HepG2 (cell line): ENCODE data around the gene MED15. TPM values are rescaled to one million over a fixed set of nuclear protein-coding genes. Genes with fewer than 3 reads are reported as not detected.

Experiments
- ATF1 ChIP-seq: IDR thresholded peaks from 2 replicates; pipeline ENCODE4 v1.6.1; 2016; ENCODE audit warnings: mild to moderate bottlenecking, control low read depth
- GABPB1 ChIP-seq: IDR thresholded peaks from 2 replicates; pipeline ENCODE4 v1.6.1; 2016; ENCODE audit warnings: mild to moderate bottlenecking, missing genetic modification reagents, moderate library complexity, missing compliant biosample characterization
- JUNB ChIP-seq: sonication (generic); formaldehyde crosslinking; IDR thresholded peaks from 2 replicates; pipeline ENCODE4 v1.8.0; 2022; ENCODE audit warnings: missing genetic modification reagents, mild to moderate bottlenecking, borderline replicate concordance
- KDM2A ChIP-seq: sonication (generic); formaldehyde crosslinking; IDR thresholded peaks from 2 replicates; pipeline ENCODE4 v1.4.0; 2020; ENCODE audit warnings: low read depth, missing genetic modification reagents, borderline replicate concordance
- KDM4B ChIP-seq: sonication (generic); formaldehyde crosslinking; IDR thresholded peaks from 2 replicates; pipeline ENCODE4 v1.4.0; 2020; ENCODE audit warnings: missing genetic modification reagents
- KLF11 ChIP-seq: IDR thresholded peaks from 2 replicates; pipeline ENCODE4 v1.6.1; 2016; ENCODE audit warnings: missing compliant biosample characterization
- MTF2 ChIP-seq: sonication (generic); formaldehyde crosslinking; IDR thresholded peaks from 2 replicates; pipeline ENCODE4 v1.5.0; 2020; ENCODE audit warnings: missing genetic modification reagents, borderline replicate concordance
- NFYB ChIP-seq: sonication (generic); formaldehyde crosslinking; IDR thresholded peaks from 2 replicates; pipeline ENCODE4 v1.4.0; 2020; ENCODE audit warnings: missing genetic modification reagents
- PTBP1 ChIP-seq: fragments of 200-400 bp; formaldehyde crosslinking; IDR thresholded peaks from 2 replicates; pipeline ENCODE4 v1.6.1; 2018; ENCODE audit warnings: low read length, low read depth; ENCODE audit not compliant: poor library complexity, severe bottlenecking
- SAFB2 ChIP-seq: sonication (generic); formaldehyde crosslinking; IDR thresholded peaks from 2 replicates; pipeline ENCODE4 v1.5.1; 2020; ENCODE audit warnings: missing genetic modification reagents, low read depth, mild to moderate bottlenecking, borderline replicate concordance
- SMC3 ChIP-seq: IDR thresholded peaks from 2 replicates; pipeline ENCODE4 v1.6.1; 2011; ENCODE audit warnings: low read length, improper control_type of control experiment
- SP1 ChIP-seq, 2 experiments: fragments of 450-650 bp in 1 of 2; sonication (generic) in 1 of 2; formaldehyde crosslinking in 1 of 2; IDR thresholded peaks; 2 replicates each; pipeline versions ENCODE4 v1.4.0 to v1.6.1; 2016 to 2020; ENCODE audit warnings: missing genetic modification reagents in 1 of 2
- SYNCRIP ChIP-seq: fragments of 200-400 bp; formaldehyde crosslinking; IDR thresholded peaks from 2 replicates; pipeline ENCODE4 v1.6.1; 2018; ENCODE audit warnings: mild to moderate bottlenecking, low read depth, low read length; ENCODE audit not compliant: insufficient read depth
- THYN1 ChIP-seq: sonication (generic); formaldehyde crosslinking; IDR thresholded peaks from 2 replicates; pipeline ENCODE4 v1.8.1; 2023; ENCODE audit warnings: low read depth, mild to moderate bottlenecking, moderate library complexity, missing genetic modification reagents, borderline replicate concordance
- ZFP37 ChIP-seq: sonication (generic); formaldehyde crosslinking; IDR thresholded peaks from 2 replicates; pipeline ENCODE4 v1.4.0; 2020; ENCODE audit warnings: missing genetic modification reagents, borderline replicate concordance
- ZNF256 ChIP-seq: sonication (generic); formaldehyde crosslinking; conservative IDR thresholded peaks from 2 replicates; pipeline ENCODE4 v1.4.0; 2020; ENCODE audit warnings: missing genetic modification reagents
- ZNF446 ChIP-seq: sonication (generic); formaldehyde crosslinking; IDR thresholded peaks from 2 replicates; pipeline ENCODE4 v1.5.0; 2020; ENCODE audit warnings: mild to moderate bottlenecking, missing genetic modification reagents
- ZNF557 ChIP-seq: sonication (generic); formaldehyde crosslinking; IDR thresholded peaks from 2 replicates; pipeline ENCODE4 v1.4.0; 2020; ENCODE audit warnings: missing genetic modification reagents
- ZNF761 ChIP-seq: sonication (generic); formaldehyde crosslinking; conservative IDR thresholded peaks from 2 replicates; pipeline ENCODE4 v1.4.0; 2020; ENCODE audit warnings: mild to moderate bottlenecking, missing genetic modification reagents
- ZNF768 ChIP-seq: sonication (generic); formaldehyde crosslinking; IDR thresholded peaks from 2 replicates; pipeline ENCODE4 v1.4.0; 2020; ENCODE audit warnings: missing genetic modification reagents
- ZSCAN20 ChIP-seq: sonication (generic); formaldehyde crosslinking; IDR thresholded peaks from 2 replicates; pipeline ENCODE4 v1.4.0; 2020; ENCODE audit warnings: missing genetic modification reagents, mild to moderate bottlenecking, borderline replicate concordance
- polyA plus RNA-seq, 8 experiments: library from polyadenylated mRNA; depleted of rRNA in 3 of 8; stranded (reverse) in 7 of 8; unstranded in 1 of 8; fragments of >200 nt; fragmentation: Illumina TruSeq in 4 of 8; extraction: Trizol in 4 of 8; gene quantifications; 2 replicates each; pipeline versions ENCODE4 v1.2.1 to v1.2.3, GENCODE V29; 2011 to 2016; ENCODE audit warnings: low read depth in 4 of 8, missing spikeins in 1 of 8, mixed read lengths in 1 of 8; ENCODE audit not compliant: insufficient read depth in 1 of 8
- total RNA-seq, 5 experiments: library from RNA; depleted of rRNA; stranded (reverse); fragments of >200 nt; fragmentation: Illumina TruSeq; extraction: Trizol; gene quantifications; 2 replicates each; pipeline ENCODE4 v1.2.3, GENCODE V29; 2016; ENCODE audit warnings: low read depth in 1 of 5
- TF ChIP-seq, protein P1 (sequence below): sonication (generic); formaldehyde crosslinking; IDR thresholded peaks from 2 replicates; pipeline ENCODE4 v1.8.1; 2023; ENCODE audit warnings: mild to moderate bottlenecking, missing genetic modification reagents
- TF ChIP-seq, protein P2 (sequence below): sonication (generic); formaldehyde crosslinking; IDR thresholded peaks from 2 replicates; pipeline ENCODE4 v1.5.0; 2020; ENCODE audit warnings: missing genetic modification reagents
- TF ChIP-seq, protein P3 (sequence below): sonication (generic); formaldehyde crosslinking; IDR thresholded peaks from 2 replicates; pipeline ENCODE4 v1.4.0; 2020; ENCODE audit warnings: missing genetic modification reagents

MED15 gene
- total and polyA plus RNA-seq, 2 of the 13 experiments (the other 11 are each of a cell fraction or from before 2014, with no cell fraction given): 14.3 to 27.0 TPM

GRCh38 chr22:20507253-20508066 is at the start of gene MED15 (continued):
- peak; percentile 94 for TF ChIP-seq ZNF446 (CRISPR knock-in tag)
- TF ChIP-seq GABPB1 (CRISPR knock-in tag): peak; percentile 100
- no peak for TF ChIP-seq SMC3
- no peak for TF ChIP-seq ATF1 (CRISPR knock-in tag)
- TF ChIP-seq ZNF761 (CRISPR knock-in tag): peak; percentile 67; the same call in 1 of the 2 replicates
- TF ChIP-seq JUNB: 0 out of 2 replicates have a peak, but pooled peaks have one; percentile 45
- 0 out of 2 replicates have a peak, but pooled peaks have one; percentile 54 for TF ChIP-seq ZFP37
- TF ChIP-seq SYNCRIP: no peak
- TF ChIP-seq NFYB: peak; percentile 38; the same call in 1 of the 2 replicates
- TF ChIP-seq THYN1 (CRISPR knock-in tag): no peak
- TF ChIP-seq KLF11 (CRISPR knock-in tag): peak; percentile 50; the same call in 1 of the 2 replicates
- TF ChIP-seq KDM4B: peak; percentile 25; the same call in 1 of the 2 replicates
- TF ChIP-seq ZNF256 (CRISPR knock-in tag): no peak
- TF ChIP-seq KDM2A (CRISPR knock-in tag): peak; percentile 92
- no peak for TF ChIP-seq PTBP1
- TF ChIP-seq MTF2 (CRISPR knock-in tag): no peak
- TF ChIP-seq ZSCAN20 (CRISPR knock-in tag): no peak
- TF ChIP-seq, protein P1, sequence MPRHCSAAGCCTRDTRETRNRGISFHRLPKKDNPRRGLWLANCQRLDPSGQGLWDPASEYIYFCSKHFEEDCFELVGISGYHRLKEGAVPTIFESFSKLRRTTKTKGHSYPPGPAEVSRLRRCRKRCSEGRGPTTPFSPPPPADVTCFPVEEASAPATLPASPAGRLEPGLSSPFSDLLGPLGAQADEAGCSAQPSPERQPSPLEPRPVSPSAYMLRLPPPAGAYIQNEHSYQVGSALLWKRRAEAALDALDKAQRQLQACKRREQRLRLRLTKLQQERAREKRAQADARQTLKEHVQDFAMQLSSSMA: peak; percentile 71; the same call in 1 of the 2 replicates
- TF ChIP-seq SP1 (IDR thresholded peaks at IDR 0.05): no peak
- peak; percentile 42; the same call in 1 of the 2 replicates for TF ChIP-seq SP1 (CRISPR knock-in tag; IDR thresholded peaks at IDR 0.05)
- TF ChIP-seq ZNF768 (CRISPR knock-in tag): peak; percentile 70; the same call in 1 of the 2 replicates
- TF ChIP-seq ZNF557 (CRISPR knock-in tag): no peak
- TF ChIP-seq, protein P2, sequence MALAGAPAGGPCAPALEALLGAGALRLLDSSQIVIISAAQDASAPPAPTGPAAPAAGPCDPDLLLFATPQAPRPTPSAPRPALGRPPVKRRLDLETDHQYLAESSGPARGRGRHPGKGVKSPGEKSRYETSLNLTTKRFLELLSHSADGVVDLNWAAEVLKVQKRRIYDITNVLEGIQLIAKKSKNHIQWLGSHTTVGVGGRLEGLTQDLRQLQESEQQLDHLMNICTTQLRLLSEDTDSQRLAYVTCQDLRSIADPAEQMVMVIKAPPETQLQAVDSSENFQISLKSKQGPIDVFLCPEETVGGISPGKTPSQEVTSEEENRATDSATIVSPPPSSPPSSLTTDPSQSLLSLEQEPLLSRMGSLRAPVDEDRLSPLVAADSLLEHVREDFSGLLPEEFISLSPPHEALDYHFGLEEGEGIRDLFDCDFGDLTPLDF (CRISPR knock-in tag): peak; percentile 67; the same call in 1 of the 2 replicates
- TF ChIP-seq, protein P3, sequence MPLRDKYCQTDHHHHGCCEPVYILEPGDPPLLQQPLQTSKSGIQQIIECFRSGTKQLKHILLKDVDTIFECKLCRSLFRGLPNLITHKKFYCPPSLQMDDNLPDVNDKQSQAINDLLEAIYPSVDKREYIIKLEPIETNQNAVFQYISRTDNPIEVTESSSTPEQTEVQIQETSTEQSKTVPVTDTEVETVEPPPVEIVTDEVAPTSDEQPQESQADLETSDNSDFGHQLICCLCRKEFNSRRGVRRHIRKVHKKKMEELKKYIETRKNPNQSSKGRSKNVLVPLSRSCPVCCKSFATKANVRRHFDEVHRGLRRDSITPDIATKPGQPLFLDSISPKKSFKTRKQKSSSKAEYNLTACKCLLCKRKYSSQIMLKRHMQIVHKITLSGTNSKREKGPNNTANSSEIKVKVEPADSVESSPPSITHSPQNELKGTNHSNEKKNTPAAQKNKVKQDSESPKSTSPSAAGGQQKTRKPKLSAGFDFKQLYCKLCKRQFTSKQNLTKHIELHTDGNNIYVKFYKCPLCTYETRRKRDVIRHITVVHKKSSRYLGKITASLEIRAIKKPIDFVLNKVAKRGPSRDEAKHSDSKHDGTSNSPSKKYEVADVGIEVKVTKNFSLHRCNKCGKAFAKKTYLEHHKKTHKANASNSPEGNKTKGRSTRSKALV (CRISPR knock-in tag): no peak
- TF ChIP-seq SAFB2 (CRISPR knock-in tag): no peak; the same call in 1 of the 2 replicates
